Dermis blood vessel endothelial cell (primary cell): ENCODE results near the gene TMEM39B. TPM values are rescaled to one million over a fixed set of nuclear protein-coding genes. Genes with fewer than 3 reads are reported as not detected.
"Not testable (repeated sequence)": the region's sequence is repeated elsewhere in the genome, so short reads cannot be mapped to it uniquely, and the experiment has no call there.

Experiments
- DNase-seq: peaks from one replicate; pipeline ENCODE4 v3.0.0; 2010
- total RNA-seq: library from RNA; depleted of rRNA; stranded (reverse); fragments of >200 nt; gene quantifications from 2 replicates; pipeline ENCODE4 v1.2.3, GENCODE V29; 2014

Gene TMEM39B
- total RNA-seq, 1 donor from 2014 or later: 9.9 TPM

- DNase-seq: not testable (repeated sequence)
These were observed 40.7 kb downstream of the TMEM39B start for GRCh38 chr1:32113436-32113835.

- no peak for DNase-seq
These were observed 41.7 kb downstream of the TMEM39B start for GRCh38 chr1:32114420-32114819.

- no peak for DNase-seq
These were observed 42.8 kb downstream of the TMEM39B start for GRCh38 chr1:32115496-32115895.

- no peak for DNase-seq
These were observed 43.8 kb downstream of the TMEM39B start for GRCh38 chr1:32116531-32116930.

- no peak for DNase-seq
These were observed 49.4 kb downstream of the TMEM39B start for GRCh38 chr1:32122151-32122550.

GRCh38 chr1:32123361-32123760, 50.6 kb downstream of the TMEM39B start:
- not testable (repeated sequence) for DNase-seq

- no peak for DNase-seq
These were observed 52.6 kb downstream of the TMEM39B start for GRCh38 chr1:32125313-32125712.

GRCh38 chr1:32126770-32127169, 54.0 kb downstream of the TMEM39B start:
- no peak for DNase-seq

GRCh38 chr1:32127409-32128198, 54.9 kb downstream of the TMEM39B start:
- peak; percentile 34 for DNase-seq

GRCh38 chr1:32128479-32128878, 55.7 kb downstream of the TMEM39B start:
- no peak for DNase-seq

- no peak for DNase-seq
These were observed 56.2 kb downstream of the TMEM39B start for GRCh38 chr1:32128964-32129363.

- not testable (repeated sequence) for DNase-seq
These were observed 61.2 kb downstream of the TMEM39B start for GRCh38 chr1:32133950-32134280.

- DNase-seq: no peak
These were observed 64.4 kb downstream of the TMEM39B start for GRCh38 chr1:32137111-32137510.

GRCh38 chr1:32138965-32139364, 66.2 kb downstream of the TMEM39B start:
- DNase-seq: peak; percentile 40

- peak; percentile 40 for DNase-seq
These were observed 69.9 kb downstream of the TMEM39B start for GRCh38 chr1:32142446-32143301.

GRCh38 chr1:32143302-32143695, 70.6 kb downstream of the TMEM39B start:
- DNase-seq: not testable (repeated sequence)

GRCh38 chr1:32144033-32144432, 71.3 kb downstream of the TMEM39B start:
- DNase-seq: no peak

GRCh38 chr1:32147799-32148198, 75.1 kb downstream of the TMEM39B start:
- DNase-seq: not testable (repeated sequence)

GRCh38 chr1:32150847-32151246, 78.1 kb downstream of the TMEM39B start:
- no peak for DNase-seq

- peak; percentile 43 for DNase-seq
These were observed 78.6 kb downstream of the TMEM39B start for GRCh38 chr1:32151319-32151787.
